Activated CD4-positive, alpha-beta T cell treated with anti-CD3 and anti-CD28 coated beads, Interleukin-2, amount 10 ng/mL, durations not matched to agents 7 days and 5 days (primary cell): ENCODE measurements around the gene LONP2. TPM values are rescaled to one million over a fixed set of nuclear protein-coding genes. Genes with fewer than 3 reads are reported as not detected.

Experiments used
- CTCF ChIA-PET: fragments of 350-600 bp; sonication (Branson Sonifier 250); formaldehyde crosslinking; loops from one replicate; lab custom pipeline; 2021; ENCODE audit warnings: antibody characterized with exemption; lab: Charles Lee
- POLR2A ChIA-PET: fragments of 350-600 bp; sonication (Branson Sonifier 250); formaldehyde crosslinking; loops from one replicate; lab custom pipeline; 2021; ENCODE audit warnings: antibody characterized with exemption; lab: Charles Lee
- DNase-seq: peaks from one replicate; pipeline ENCODE4 v3.0.0-alpha.2; 2020
- H3K27ac Mint-ChIP-seq: one replicate; pipeline ENCODE4 v1.8.0; 2021; ENCODE audit warnings: mild to moderate bottlenecking, moderate library complexity, mixed read lengths
- H3K27me3 Mint-ChIP-seq: one replicate; pipeline ENCODE4 v1.8.0; 2021; ENCODE audit warnings: mixed read lengths
- H3K36me3 Mint-ChIP-seq: one replicate; pipeline ENCODE4 v1.8.0; 2021; ENCODE audit warnings: low read depth, mixed read lengths
- H3K4me1 Mint-ChIP-seq: one replicate; pipeline ENCODE4 v1.8.0; 2021; ENCODE audit warnings: mixed read lengths
- H3K4me3 Mint-ChIP-seq: one replicate; pipeline ENCODE4 v1.8.0; 2021; ENCODE audit warnings: mild to moderate bottlenecking, moderate library complexity, mixed read lengths
- H3K9me3 Mint-ChIP-seq: one replicate; pipeline ENCODE4 v1.8.0; 2021; ENCODE audit warnings: mixed read lengths
- total RNA-seq, 2 experiments: library from RNA; stranded (reverse); gene quantifications; one replicate each; pipeline ENCODE4 v1.2.3, GENCODE V29; 2021

Gene LONP2
- total RNA-seq, 2 experiments from 2014 or later, result 62.8 to 68.2 TPM

DNA sequence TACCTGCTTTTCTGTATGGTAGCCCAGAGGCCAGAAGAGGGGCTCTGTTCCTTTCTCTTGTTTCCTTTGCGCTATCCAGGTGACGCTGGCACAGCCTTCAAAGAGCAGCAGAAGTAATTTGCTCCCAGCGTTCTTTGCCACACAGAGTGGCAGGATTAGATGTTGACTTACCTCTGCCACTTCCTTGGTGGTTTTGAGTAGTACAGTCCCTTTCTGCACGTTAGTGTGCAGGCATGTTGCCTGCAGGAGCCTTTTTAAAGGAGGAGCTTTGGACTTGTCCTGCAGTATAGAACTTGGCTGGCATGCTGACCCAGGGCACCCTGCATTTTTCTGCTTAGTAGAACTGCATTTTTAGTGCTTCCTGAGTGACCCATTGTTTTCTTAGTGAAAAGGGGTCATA, 3.2 kb downstream of the LONP2 start, which contains the start of gene ABCC11:
TSS of gene ABCC11 (minus strand) at position 229 of the 400 bp plus-strand sequence. CDS start 15,618 bp downstream, outside the sequence.
- peaks cover 38% of the 10 kb centered on the region for H3K4me1 Mint-ChIP-seq
- ChIA-PET POLR2A (interaction anchor here (0.6 kb wide), 1 partner anchor 25 kb away, joined by 3 read pairs; no protein-coding TSS in a partner anchor), CTCF (interaction anchor here (0.6 to 1.0 kb wide), 2 partner anchors 13 to 1239 kb away, joined by 3 read pairs; no protein-coding TSS in a partner anchor)
- peak within 1 kb of the TSS; percentile 94 for H3K4me3 Mint-ChIP-seq
- peak within 1 kb of the TSS; percentile 69 for H3K27ac Mint-ChIP-seq
- DNase-seq, result no peak
- H3K9me3 Mint-ChIP-seq, result peaks cover 3% of the 10 kb centered on the region
- no peaks in the 10 kb centered on the region for H3K27me3 Mint-ChIP-seq
- H3K36me3 Mint-ChIP-seq, result peaks cover 2% of the 10 kb centered on the region

DNA sequence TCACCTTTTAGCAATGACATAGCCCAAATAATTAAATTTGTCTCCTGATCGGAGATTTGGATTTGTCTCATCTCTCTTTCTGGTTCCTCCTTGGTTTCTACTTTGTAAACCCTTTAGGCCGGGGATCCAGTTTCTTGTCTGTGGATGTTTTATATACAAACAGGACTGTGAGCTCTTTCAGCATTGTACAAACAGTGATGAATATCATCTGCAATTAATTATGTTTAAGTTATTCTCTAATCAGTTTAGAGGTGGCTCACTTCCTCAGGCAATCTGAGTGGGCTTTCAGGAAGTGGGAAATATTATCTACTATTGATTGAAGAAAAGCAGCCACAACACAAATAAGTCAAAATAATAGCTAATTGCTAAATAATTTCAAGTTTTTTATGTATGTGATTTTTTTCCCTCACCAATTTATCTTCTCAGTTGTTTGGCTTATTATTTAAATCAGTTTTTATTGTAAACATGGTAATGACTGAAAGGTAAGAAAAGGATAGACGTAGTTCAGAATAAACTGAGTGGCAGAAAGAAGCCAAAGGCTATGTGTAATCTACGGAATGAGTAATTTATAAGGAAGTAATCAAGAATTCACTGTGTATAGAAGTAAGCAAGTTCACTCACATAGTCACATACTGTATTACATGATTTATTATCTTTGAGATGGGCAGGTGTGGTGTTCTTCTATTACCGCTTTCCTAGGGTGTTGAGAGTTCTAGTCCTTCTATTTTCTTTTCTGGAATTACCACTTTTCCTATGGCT, 6.6 kb downstream of the LONP2 start:
- ChIA-PET POLR2A (no interaction called here), CTCF (no interaction called here)
- no peak overlapping the region for H3K27ac Mint-ChIP-seq
- no peaks in the 10 kb centered on the region for H3K27me3 Mint-ChIP-seq
- H3K9me3 Mint-ChIP-seq, result no peaks in the 10 kb centered on the region
- H3K36me3 Mint-ChIP-seq, result peaks cover 22% of the 10 kb centered on the region
- no peak for DNase-seq
- H3K4me1 Mint-ChIP-seq, result peaks cover 28% of the 10 kb centered on the region
- H3K4me3 Mint-ChIP-seq, result no peak overlapping the region

DNA sequence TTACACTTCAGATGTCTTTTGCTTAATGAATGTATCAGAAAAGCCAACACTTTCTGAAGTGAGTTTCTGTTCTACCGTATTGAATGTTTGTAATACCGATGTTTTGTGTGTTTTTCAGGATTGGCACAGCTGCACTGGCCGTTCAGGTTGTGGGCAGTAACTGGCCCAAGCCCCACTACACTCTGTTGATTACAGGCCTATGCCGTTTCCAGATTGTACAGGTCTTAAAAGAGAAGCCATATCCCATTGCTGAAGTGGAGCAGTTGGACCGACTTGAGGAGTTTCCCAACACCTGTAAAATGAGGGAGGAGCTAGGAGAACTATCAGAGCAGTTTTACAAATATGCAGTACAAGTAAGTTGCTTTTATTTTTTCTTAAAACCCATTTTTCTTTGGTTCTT, 7.9 kb downstream of the LONP2 start:
- DNase-seq, result no peak
- H3K27me3 Mint-ChIP-seq, result no peaks in the 10 kb centered on the region
- no peak overlapping the region for H3K4me3 Mint-ChIP-seq
- H3K27ac Mint-ChIP-seq, result no peak overlapping the region
- H3K36me3 Mint-ChIP-seq, result peaks cover 25% of the 10 kb centered on the region
- ChIA-PET CTCF (interaction anchor here (1.3 kb wide), 1 partner anchor 10 kb away, joined by 3 read pairs; no protein-coding TSS in a partner anchor), POLR2A (no interaction called here)
- H3K9me3 Mint-ChIP-seq, result no peaks in the 10 kb centered on the region
- H3K4me1 Mint-ChIP-seq, result peaks cover 16% of the 10 kb centered on the region

DNA sequence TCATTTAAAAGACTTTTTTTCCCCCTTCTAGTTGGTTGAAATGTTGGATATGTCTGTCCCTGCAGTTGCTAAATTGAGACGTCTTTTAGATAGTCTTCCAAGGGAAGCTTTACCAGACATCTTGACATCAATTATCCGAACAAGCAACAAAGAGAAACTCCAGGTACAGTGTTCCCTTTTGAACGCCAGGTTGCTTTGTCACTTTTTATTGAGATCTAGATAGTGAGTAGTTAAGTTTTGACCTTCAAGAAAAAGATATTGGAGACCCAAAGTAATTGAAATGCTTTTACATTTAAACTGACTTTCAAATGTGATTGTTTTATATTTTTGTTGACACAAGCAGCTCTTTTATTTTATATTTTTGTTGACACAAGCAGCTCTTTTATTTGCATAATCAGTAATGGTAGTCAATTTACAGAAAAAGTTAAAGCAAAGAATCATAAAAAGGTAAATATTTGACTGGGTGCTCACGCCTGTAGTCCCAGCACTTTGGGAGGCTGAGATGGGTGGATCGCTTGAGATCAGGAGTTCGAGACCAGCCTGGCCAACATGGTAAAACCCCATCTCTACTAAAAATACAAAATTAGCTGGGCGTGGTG, 12.6 kb downstream of the LONP2 start:
- ChIA-PET CTCF (no interaction called here), POLR2A (no interaction called here)
- Mint-ChIP-seq H3K4me1 (peaks cover 2% of the 10 kb centered on the region), H3K4me3 (no peak overlapping the region), H3K9me3 (no peaks in the 10 kb centered on the region), H3K27me3 (no peaks in the 10 kb centered on the region), H3K27ac (no peak overlapping the region), H3K36me3 (peaks cover 50% of the 10 kb centered on the region)
- DNase-seq, result no peak

DNA sequence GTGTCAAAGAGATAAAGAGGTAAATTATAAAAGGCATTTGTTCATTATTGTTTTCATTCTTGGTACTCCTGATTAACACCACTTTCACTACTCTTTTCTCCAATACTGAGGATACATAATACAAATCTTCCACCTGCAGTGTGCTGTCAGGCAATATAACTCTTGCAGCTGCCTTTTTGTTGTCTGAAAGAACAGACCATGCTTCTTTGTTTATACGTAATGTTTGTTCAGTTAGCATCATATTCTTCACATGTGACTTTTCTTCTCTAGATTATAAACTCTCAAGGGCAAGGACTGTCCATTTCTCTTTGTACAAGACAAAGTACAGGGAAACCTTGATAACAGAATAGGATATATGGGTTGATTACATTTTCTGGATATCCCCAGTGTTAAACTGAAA, 17.5 kb downstream of the LONP2 start:
- Mint-ChIP-seq H3K36me3 (peaks cover 63% of the 10 kb centered on the region), H3K4me1 (no peaks in the 10 kb centered on the region), H3K27ac (no peak overlapping the region), H3K9me3 (no peaks in the 10 kb centered on the region), H3K4me3 (no peak overlapping the region), H3K27me3 (no peaks in the 10 kb centered on the region)
- POLR2A ChIA-PET, result no interaction called here
- CTCF ChIA-PET, result no interaction called here
- no peak for DNase-seq

DNA sequence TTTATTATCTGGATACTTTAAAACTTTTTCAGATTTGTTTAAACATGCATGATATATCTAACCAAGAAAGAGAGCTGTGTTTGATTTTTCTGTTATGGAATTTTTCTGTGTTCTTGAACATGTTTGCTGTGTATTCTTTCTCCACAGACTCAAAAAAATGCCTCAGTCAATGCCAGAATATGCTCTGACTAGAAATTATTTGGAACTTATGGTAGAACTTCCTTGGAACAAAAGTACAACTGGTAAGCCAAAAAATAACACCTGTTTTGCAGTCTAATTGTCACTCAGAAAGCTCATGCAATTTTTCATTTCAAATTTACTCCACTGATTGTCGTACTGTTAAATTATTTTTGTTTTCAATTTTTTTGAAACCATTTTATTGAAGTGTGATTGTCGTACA, 18.5 kb downstream of the LONP2 start:
- Mint-ChIP-seq H3K9me3 (no peaks in the 10 kb centered on the region), H3K4me3 (no peak overlapping the region), H3K4me1 (no peaks in the 10 kb centered on the region), H3K27ac (no peak overlapping the region), H3K27me3 (no peaks in the 10 kb centered on the region), H3K36me3 (peaks cover 64% of the 10 kb centered on the region)
- ChIA-PET POLR2A (no interaction called here), CTCF (interaction anchor here (0.8 kb wide), 1 partner anchor 10 kb away, joined by 3 read pairs; no protein-coding TSS in a partner anchor)
- no peak for DNase-seq

DNA sequence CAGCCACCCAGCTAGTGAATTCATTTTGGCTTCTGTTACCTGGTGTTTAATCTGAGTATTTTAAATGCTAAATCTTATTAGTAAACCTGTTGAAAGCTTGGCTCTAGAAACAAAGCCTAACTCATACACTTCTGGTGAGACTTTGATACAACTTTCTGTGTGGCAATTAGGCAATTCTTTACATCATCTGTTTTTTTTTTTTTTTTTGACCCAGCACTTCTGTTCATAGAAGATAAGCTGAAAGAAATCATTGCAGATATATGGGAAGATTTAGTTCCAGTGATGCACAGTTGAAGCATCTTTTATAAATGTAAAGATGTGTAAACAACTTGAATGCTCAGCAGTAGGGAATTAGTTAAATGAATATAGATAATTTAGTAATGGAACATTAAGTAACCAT, 24.9 kb downstream of the LONP2 start:
- Mint-ChIP-seq H3K27me3 (no peaks in the 10 kb centered on the region), H3K9me3 (no peaks in the 10 kb centered on the region), H3K4me1 (no peaks in the 10 kb centered on the region), H3K4me3 (no peak overlapping the region), H3K36me3 (peaks cover 36% of the 10 kb centered on the region), H3K27ac (no peak overlapping the region)
- ChIA-PET CTCF (no interaction called here), POLR2A (no interaction called here)
- DNase-seq, result no peak

DNA sequence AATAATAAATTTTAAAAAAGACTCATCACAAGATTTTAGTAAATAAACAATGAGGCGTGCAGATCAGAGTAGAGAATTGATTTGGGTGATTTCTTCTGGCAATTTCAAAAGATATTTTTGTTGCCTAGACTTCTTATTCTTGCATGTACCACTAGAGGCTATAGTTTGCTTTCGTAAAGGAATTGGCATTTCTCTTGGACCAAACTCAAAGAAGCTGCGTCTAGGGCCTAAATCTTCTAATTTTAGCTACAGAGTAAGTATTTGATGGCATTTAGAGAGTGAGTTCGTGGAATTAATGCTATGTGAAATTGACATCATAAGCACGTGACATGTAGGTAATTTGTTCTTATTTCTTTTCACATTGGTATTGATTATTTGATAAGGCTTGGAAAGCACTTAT, 27.6 kb downstream of the LONP2 start:
- DNase-seq, result no peak
- H3K4me1 Mint-ChIP-seq, result no peaks in the 10 kb centered on the region
- H3K36me3 Mint-ChIP-seq, result peaks cover 24% of the 10 kb centered on the region
- no peak overlapping the region for H3K27ac Mint-ChIP-seq
- H3K27me3 Mint-ChIP-seq, result no peaks in the 10 kb centered on the region
- no peaks in the 10 kb centered on the region for H3K9me3 Mint-ChIP-seq
- CTCF ChIA-PET, result interaction anchor here (1.2 kb wide), 1 partner anchor 46 kb away, joined by 3 read pairs; no protein-coding TSS in a partner anchor
- POLR2A ChIA-PET, result interaction anchor here (0.5 kb wide), 1 partner anchor 24 kb away, joined by 3 read pairs; the partner anchor contains the start of gene ABCC11
- H3K4me3 Mint-ChIP-seq, result no peak overlapping the region

DNA sequence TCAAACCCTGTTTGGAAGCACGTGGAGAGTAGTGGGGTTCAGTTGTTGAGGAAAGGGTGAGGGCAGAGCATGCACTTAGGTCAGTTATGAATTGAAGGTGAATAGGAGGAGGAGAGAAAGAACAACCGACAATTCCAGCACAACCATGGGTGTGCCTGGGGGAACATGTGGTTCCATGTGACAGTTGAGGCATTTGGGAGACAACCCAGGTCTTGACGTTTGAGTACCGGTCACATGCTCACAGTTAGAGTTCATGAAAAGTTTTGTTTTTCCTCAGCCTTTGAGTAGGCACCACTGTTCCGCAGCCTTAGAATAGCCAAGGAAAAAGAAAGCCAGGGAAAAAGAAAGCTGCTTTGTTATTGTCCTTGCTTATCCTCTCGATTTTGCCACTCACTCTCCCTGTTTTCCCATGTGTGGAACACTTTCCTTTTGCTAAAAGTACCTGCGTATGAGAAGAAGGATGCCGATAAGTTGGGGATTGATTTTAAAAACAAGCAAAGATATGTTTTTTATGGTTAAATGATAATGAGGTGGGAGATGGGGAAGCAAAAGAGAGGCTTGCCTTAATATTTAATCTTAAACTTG, 28.8 kb downstream of the LONP2 start:
- no peaks in the 10 kb centered on the region for H3K27me3 Mint-ChIP-seq
- no peak overlapping the region for H3K4me3 Mint-ChIP-seq
- POLR2A ChIA-PET, result no interaction called here
- no peaks in the 10 kb centered on the region for H3K4me1 Mint-ChIP-seq
- H3K9me3 Mint-ChIP-seq, result no peaks in the 10 kb centered on the region
- DNase-seq, result no peak
- CTCF ChIA-PET, result no interaction called here
- peaks cover 31% of the 10 kb centered on the region for H3K36me3 Mint-ChIP-seq
- no peak overlapping the region for H3K27ac Mint-ChIP-seq

DNA sequence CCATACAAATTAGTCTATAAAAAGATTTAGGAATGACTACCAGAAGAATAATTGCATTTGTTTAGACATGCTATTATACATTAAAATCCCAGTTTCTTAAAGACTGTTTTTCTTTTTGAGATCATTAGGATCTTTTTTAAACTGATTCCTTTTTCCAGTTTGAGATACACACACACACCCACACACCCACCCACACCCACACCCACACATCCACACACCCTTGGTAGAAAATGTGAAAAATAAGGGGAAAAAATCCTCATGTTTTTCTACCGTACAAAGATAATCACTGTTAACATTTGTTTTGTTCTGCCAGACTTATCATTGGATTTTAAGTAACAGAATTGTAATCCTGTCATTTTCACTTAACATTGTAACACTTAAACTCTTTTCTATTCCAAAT, 30.4 kb downstream of the LONP2 start:
- CTCF ChIA-PET, result no interaction called here
- no peak overlapping the region for H3K27ac Mint-ChIP-seq
- no peak overlapping the region for H3K4me3 Mint-ChIP-seq
- H3K4me1 Mint-ChIP-seq, result peaks cover 1% of the 10 kb centered on the region
- no peaks in the 10 kb centered on the region for H3K27me3 Mint-ChIP-seq
- H3K9me3 Mint-ChIP-seq, result no peaks in the 10 kb centered on the region
- peaks cover 36% of the 10 kb centered on the region for H3K36me3 Mint-ChIP-seq
- POLR2A ChIA-PET, result no interaction called here
- DNase-seq, result no peak

DNA sequence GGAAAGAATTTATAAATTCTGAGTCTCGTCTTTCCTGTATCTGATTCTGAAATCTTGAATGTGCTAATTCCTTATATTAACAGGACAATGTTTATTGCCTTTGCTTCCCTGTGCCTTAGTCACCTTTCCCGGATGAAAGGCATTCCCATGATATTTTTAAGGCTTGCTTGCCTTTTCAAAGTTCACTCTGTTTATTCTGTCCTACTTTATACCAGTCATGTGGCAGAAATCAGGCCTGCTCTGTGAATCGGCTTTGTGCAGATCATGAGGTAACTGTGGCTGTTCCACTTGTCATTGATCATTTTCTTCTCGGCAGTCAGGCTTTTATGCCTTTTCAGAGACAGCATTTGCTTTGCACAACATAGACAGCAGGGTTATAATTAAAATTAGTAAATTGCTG, 32.0 kb downstream of the LONP2 start:
- H3K4me1 Mint-ChIP-seq, result peaks cover 4% of the 10 kb centered on the region
- no peaks in the 10 kb centered on the region for H3K9me3 Mint-ChIP-seq
- DNase-seq, result no peak
- peaks cover 36% of the 10 kb centered on the region for H3K36me3 Mint-ChIP-seq
- ChIA-PET CTCF (no interaction called here), POLR2A (no interaction called here)
- no peak overlapping the region for H3K27ac Mint-ChIP-seq
- no peak overlapping the region for H3K4me3 Mint-ChIP-seq
- H3K27me3 Mint-ChIP-seq, result no peaks in the 10 kb centered on the region

DNA sequence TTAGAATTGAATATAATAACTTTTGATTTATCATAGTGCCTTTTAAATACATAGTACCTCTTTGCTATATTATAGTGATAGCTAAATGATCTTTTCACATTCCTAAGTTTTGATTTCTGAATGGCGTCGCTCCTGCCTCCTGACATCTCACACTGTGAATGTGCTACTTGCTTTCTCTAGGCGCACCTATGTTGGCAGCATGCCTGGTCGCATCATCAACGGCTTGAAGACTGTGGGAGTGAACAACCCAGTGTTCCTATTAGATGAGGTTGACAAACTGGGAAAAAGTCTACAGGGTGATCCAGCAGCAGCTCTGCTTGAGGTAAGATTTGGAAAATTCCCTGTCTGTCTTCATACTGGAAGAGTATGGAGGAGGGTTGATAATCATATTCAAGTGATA, 33.1 kb downstream of the LONP2 start:
- CTCF ChIA-PET, result interaction anchor here (0.6 kb wide), 1 partner anchor 569 kb away, joined by 3 read pairs; no protein-coding TSS in a partner anchor
- Mint-ChIP-seq H3K4me3 (no peak overlapping the region), H3K27ac (no peak overlapping the region), H3K9me3 (no peaks in the 10 kb centered on the region), H3K27me3 (no peaks in the 10 kb centered on the region), H3K4me1 (peaks cover 4% of the 10 kb centered on the region), H3K36me3 (peaks cover 32% of the 10 kb centered on the region)
- no peak for DNase-seq
- POLR2A ChIA-PET, result no interaction called here

DNA sequence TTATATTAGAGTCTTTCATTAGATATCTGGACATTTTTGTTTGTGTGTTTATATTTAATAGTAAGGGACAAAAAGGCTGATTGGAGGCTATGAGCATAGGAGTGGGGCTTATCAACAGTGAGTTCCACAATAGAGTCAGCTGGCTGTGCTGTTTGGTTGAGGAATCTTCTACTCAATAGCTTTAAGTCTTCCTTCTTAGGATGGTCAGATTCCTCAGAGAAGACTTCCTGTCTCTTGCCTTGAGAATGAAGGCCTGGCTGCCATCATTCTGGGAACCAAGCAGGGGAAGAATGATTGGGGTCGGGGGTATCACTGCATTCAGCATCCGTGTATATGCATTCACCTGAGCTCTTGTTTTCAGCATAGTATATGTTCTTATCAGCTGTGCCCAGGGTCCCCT, 35.1 kb downstream of the LONP2 start:
- DNase-seq, result no peak
- H3K4me1 Mint-ChIP-seq, result peaks cover 4% of the 10 kb centered on the region
- no peak overlapping the region for H3K4me3 Mint-ChIP-seq
- no peaks in the 10 kb centered on the region for H3K27me3 Mint-ChIP-seq
- peaks cover 38% of the 10 kb centered on the region for H3K36me3 Mint-ChIP-seq
- H3K9me3 Mint-ChIP-seq, result peaks cover 3% of the 10 kb centered on the region
- POLR2A ChIA-PET, result no interaction called here
- no peak overlapping the region for H3K27ac Mint-ChIP-seq
- CTCF ChIA-PET, result no interaction called here
